Thyroid gland (tissue), 4 donors: ENCODE measurements around the gene KPTN.

Source experiments
- POLR2A ChIP-seq, 2 donors: fragments of 450-650 bp; IDR thresholded peaks; one replicate each; pipeline ENCODE4 v1.6.1; 2017; ENCODE audit warnings: antibody characterized with exemption in 2 of 2, mild to moderate bottlenecking in 2 of 2, moderate library complexity in 1 of 2
- TF ChIP-seq, protein P1 (sequence below), 6 experiments: fragments of 200-600 bp in 3 of 6; fragments of 450-650 bp in 3 of 6; sonication (generic) in 3 of 6; IDR thresholded peaks; one replicate each; pipeline ENCODE4 v1.5.1; 2016 to 2019; ENCODE audit warnings: antibody characterized with exemption in 6 of 6, mild to moderate bottlenecking in 2 of 6, inconsistent platforms in 1 of 6, moderate library complexity in 1 of 6

GRCh38 chr19:47464675-47465419, 19.2 kb downstream of the KPTN start:
- TF ChIP-seq, protein P1, sequence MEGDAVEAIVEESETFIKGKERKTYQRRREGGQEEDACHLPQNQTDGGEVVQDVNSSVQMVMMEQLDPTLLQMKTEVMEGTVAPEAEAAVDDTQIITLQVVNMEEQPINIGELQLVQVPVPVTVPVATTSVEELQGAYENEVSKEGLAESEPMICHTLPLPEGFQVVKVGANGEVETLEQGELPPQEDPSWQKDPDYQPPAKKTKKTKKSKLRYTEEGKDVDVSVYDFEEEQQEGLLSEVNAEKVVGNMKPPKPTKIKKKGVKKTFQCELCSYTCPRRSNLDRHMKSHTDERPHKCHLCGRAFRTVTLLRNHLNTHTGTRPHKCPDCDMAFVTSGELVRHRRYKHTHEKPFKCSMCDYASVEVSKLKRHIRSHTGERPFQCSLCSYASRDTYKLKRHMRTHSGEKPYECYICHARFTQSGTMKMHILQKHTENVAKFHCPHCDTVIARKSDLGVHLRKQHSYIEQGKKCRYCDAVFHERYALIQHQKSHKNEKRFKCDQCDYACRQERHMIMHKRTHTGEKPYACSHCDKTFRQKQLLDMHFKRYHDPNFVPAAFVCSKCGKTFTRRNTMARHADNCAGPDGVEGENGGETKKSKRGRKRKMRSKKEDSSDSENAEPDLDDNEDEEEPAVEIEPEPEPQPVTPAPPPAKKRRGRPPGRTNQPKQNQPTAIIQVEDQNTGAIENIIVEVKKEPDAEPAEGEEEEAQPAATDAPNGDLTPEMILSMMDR (IDR thresholded peaks at IDR 0.05), result no peak
- no peak for TF ChIP-seq POLR2A (IDR thresholded peaks at IDR 0.05)
